HepG2 (cell line): ENCODE data around the gene FAM50A. TPM values are rescaled to one million over a fixed set of nuclear protein-coding genes. Genes with fewer than 3 reads are reported as not detected.

ENCODE experiments used
- BHLHE40 ChIP-seq: IDR thresholded peaks from 2 replicates; pipeline ENCODE4 v1.6.1; 2011; ENCODE audit warnings: low read length, improper control_type of control experiment
- HHEX ChIP-seq: IDR thresholded peaks from 2 replicates; pipeline ENCODE4 v1.6.1; 2016; ENCODE audit warnings: control low read depth
- HOXD1 ChIP-seq: sonication (generic); formaldehyde crosslinking; IDR thresholded peaks from 2 replicates; pipeline ENCODE4 v1.5.0; 2020; ENCODE audit warnings: missing genetic modification reagents
- JUNB ChIP-seq: sonication (generic); formaldehyde crosslinking; IDR thresholded peaks from 2 replicates; pipeline ENCODE4 v1.8.0; 2022; ENCODE audit warnings: missing genetic modification reagents, mild to moderate bottlenecking, borderline replicate concordance
- KDM5B ChIP-seq: sonication (generic); formaldehyde crosslinking; IDR thresholded peaks from 2 replicates; pipeline ENCODE4 v1.4.0; 2020; ENCODE audit warnings: missing genetic modification reagents, mild to moderate bottlenecking, borderline replicate concordance
- MAFK ChIP-seq, 2 experiments: IDR thresholded peaks in 1 of 2; conservative IDR thresholded peaks in 1 of 2; 2 replicates each; pipeline ENCODE4 v1.6.1; 2011; ENCODE audit warnings: improper control_type of control experiment in 2 of 2, low read length in 2 of 2
- MED8 ChIP-seq: sonication (generic); formaldehyde crosslinking; IDR thresholded peaks from 2 replicates; pipeline ENCODE4 v1.8.1; 2023; ENCODE audit warnings: mild to moderate bottlenecking, missing genetic modification reagents; ENCODE audit not compliant: insufficient replicate concordance
- NFKB2 ChIP-seq: sonication (generic); formaldehyde crosslinking; IDR thresholded peaks from 2 replicates; pipeline ENCODE4 v1.4.0; 2020; ENCODE audit warnings: missing genetic modification reagents, borderline replicate concordance
- TEAD2 ChIP-seq: sonication (generic); formaldehyde crosslinking; IDR thresholded peaks from 2 replicates; pipeline ENCODE4 v1.9.0; 2021; ENCODE audit warnings: missing genetic modification reagents
- TGIF2 ChIP-seq: IDR thresholded peaks from 2 replicates; pipeline ENCODE4 v1.6.1; 2016; ENCODE audit warnings: control low read depth, missing compliant biosample characterization
- WIZ ChIP-seq: sonication (generic); formaldehyde crosslinking; IDR thresholded peaks from 2 replicates; pipeline ENCODE4 v1.5.1; 2020; ENCODE audit warnings: mild to moderate bottlenecking, missing genetic modification reagents
- ZNF615 ChIP-seq: sonication (generic); formaldehyde crosslinking; IDR thresholded peaks from 2 replicates; pipeline ENCODE4 v1.5.0; 2020; ENCODE audit warnings: mild to moderate bottlenecking, missing genetic modification reagents, borderline replicate concordance
- polyA plus RNA-seq, 8 experiments: library from polyadenylated mRNA; depleted of rRNA in 3 of 8; stranded (reverse) in 7 of 8; unstranded in 1 of 8; fragments of >200 nt; fragmentation: Illumina TruSeq in 4 of 8; extraction: Trizol in 4 of 8; gene quantifications; 2 replicates each; pipeline versions ENCODE4 v1.2.1 to v1.2.3, GENCODE V29; 2011 to 2016; ENCODE audit warnings: low read depth in 4 of 8, missing spikeins in 1 of 8, mixed read lengths in 1 of 8; ENCODE audit not compliant: insufficient read depth in 1 of 8
- total RNA-seq, 5 experiments: library from RNA; depleted of rRNA; stranded (reverse); fragments of >200 nt; fragmentation: Illumina TruSeq; extraction: Trizol; gene quantifications; 2 replicates each; pipeline ENCODE4 v1.2.3, GENCODE V29; 2016; ENCODE audit warnings: low read depth in 1 of 5
- TF ChIP-seq, protein P1 (sequence below): sonication (generic); formaldehyde crosslinking; IDR thresholded peaks from one replicate; pipeline ENCODE4 v1.5.1; 2020; ENCODE audit warnings: mild to moderate bottlenecking, missing genetic modification reagents; ENCODE audit errors: not compliant biosample characterization
- TF ChIP-seq, protein P2 (sequence below): sonication (generic); formaldehyde crosslinking; IDR thresholded peaks from 2 replicates; pipeline ENCODE4 v1.4.0; 2020; ENCODE audit warnings: missing genetic modification reagents, borderline replicate concordance

The FAM50A gene
- total and polyA plus RNA-seq, 2 of the 13 experiments (the other 11 are each of a cell fraction or from before 2014, with no cell fraction given), result 30.7 to 40.7 TPM

DNA sequence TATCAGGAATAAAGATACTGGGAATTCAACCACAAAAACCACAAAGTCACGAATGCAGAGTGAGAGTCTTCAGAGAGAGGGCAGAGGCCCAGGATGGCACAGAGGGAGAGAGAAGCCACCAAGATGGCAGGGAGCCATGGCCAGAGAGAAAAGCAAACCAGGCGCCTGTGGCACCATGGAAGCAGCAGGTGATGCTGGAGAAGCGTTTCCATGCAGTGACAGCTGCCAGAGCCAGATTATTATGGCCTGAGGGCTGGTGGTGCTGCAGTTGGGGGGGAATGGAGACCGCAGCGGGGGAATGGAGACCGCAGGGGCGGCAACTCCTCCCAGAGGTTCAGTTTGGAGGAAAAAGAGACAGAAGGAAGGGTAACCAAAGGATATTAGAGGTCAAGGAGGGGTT lies 26.8 kb upstream of the FAM50A start (continued):
- TF ChIP-seq, protein P1, sequence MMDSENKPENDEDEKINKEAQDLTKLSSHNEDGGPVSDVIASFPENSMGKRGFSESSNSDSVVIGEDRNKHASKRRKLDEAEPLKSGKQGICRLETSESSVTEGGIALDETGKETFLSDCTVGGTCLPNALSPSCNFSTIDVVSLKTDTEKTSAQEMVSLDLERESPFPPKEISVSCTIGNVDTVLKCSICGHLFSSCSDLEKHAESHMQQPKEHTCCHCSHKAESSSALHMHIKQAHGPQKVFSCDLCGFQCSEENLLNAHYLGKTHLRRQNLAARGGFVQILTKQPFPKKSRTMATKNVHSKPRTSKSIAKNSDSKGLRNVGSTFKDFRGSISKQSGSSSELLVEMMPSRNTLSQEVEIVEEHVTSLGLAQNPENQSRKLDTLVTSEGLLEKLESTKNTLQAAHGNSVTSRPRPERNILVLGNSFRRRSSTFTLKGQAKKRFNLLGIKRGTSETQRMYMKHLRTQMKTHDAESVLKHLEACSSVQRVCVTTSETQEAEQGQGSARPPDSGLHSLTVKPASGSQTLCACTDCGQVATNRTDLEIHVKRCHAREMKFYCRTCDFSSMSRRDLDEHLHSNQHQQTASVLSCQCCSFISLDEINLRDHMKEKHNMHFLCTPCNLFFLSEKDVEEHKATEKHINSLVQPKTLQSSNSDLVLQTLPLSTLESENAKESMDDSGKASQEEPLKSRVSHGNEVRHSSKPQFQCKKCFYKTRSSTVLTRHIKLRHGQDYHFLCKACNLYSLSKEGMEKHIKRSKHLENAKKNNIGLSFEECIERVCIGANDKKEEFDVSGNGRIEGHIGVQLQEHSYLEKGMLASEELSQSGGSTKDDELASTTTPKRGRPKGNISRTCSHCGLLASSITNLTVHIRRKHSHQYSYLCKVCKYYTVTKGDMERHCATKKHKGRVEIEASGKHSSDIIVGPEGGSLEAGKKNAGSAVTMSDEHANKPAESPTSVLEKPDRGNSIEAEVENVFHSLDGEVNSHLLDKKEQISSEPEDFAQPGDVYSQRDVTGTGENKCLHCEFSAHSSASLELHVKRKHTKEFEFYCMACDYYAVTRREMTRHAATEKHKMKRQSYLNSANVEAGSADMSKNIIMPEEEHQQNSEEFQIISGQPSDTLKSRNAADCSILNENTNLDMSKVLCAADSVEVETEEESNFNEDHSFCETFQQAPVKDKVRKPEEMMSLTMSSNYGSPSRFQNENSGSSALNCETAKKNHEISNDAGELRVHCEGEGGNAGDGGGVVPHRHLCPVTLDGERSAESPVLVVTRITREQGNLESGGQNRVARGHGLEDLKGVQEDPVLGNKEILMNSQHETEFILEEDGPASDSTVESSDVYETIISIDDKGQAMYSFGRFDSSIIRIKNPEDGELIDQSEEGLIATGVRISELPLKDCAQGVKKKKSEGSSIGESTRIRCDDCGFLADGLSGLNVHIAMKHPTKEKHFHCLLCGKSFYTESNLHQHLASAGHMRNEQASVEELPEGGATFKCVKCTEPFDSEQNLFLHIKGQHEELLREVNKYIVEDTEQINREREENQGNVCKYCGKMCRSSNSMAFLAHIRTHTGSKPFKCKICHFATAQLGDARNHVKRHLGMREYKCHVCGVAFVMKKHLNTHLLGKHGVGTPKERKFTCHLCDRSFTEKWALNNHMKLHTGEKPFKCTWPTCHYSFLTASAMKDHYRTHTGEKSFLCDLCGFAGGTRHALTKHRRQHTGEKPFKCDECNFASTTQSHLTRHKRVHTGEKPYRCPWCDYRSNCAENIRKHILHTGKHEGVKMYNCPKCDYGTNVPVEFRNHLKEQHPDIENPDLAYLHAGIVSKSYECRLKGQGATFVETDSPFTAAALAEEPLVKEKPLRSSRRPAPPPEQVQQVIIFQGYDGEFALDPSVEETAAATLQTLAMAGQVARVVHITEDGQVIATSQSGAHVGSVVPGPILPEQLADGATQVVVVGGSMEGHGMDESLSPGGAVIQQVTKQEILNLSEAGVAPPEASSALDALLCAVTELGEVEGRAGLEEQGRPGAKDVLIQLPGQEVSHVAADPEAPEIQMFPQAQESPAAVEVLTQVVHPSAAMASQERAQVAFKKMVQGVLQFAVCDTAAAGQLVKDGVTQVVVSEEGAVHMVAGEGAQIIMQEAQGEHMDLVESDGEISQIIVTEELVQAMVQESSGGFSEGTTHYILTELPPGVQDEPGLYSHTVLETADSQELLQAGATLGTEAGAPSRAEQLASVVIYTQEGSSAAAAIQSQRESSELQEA (CRISPR knock-in tag), result no peak
- no peak for TF ChIP-seq WIZ (CRISPR knock-in tag)
- no peak for TF ChIP-seq HOXD1 (CRISPR knock-in tag)
- TF ChIP-seq, protein P2, sequence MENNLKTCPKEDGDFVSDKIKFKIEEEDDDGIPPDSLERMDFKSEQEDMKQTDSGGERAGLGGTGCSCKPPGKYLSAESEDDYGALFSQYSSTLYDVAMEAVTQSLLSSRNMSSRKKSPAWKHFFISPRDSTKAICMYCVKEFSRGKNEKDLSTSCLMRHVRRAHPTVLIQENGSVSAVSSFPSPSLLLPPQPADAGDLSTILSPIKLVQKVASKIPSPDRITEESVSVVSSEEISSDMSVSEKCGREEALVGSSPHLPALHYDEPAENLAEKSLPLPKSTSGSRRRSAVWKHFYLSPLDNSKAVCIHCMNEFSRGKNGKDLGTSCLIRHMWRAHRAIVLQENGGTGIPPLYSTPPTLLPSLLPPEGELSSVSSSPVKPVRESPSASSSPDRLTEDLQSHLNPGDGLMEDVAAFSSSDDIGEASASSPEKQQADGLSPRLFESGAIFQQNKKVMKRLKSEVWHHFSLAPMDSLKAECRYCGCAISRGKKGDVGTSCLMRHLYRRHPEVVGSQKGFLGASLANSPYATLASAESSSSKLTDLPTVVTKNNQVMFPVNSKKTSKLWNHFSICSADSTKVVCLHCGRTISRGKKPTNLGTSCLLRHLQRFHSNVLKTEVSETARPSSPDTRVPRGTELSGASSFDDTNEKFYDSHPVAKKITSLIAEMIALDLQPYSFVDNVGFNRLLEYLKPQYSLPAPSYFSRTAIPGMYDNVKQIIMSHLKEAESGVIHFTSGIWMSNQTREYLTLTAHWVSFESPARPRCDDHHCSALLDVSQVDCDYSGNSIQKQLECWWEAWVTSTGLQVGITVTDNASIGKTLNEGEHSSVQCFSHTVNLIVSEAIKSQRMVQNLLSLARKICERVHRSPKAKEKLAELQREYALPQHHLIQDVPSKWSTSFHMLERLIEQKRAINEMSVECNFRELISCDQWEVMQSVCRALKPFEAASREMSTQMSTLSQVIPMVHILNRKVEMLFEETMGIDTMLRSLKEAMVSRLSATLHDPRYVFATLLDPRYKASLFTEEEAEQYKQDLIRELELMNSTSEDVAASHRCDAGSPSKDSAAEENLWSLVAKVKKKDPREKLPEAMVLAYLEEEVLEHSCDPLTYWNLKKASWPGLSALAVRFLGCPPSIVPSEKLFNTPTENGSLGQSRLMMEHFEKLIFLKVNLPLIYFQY (CRISPR knock-in tag), result no peak
- no peak for TF ChIP-seq KDM5B
- TF ChIP-seq TGIF2 (CRISPR knock-in tag), result no peak
- TF ChIP-seq JUNB (CRISPR knock-in tag), result no peak
- no peak for TF ChIP-seq BHLHE40
- no peak for TF ChIP-seq MAFK (conservative IDR thresholded peaks at IDR 0.05 in 1 of 2, IDR thresholded peaks at IDR 0.05 in 1 of 2; ENCODE audit: low read length in 2 of 2)
- TF ChIP-seq NFKB2 (CRISPR knock-in tag), result no peak
- TF ChIP-seq ZNF615 (CRISPR knock-in tag), result no peak
- no peak for TF ChIP-seq MED8 (CRISPR knock-in tag)
- no peak for TF ChIP-seq HHEX (CRISPR knock-in tag)
- TF ChIP-seq TEAD2 (CRISPR knock-in tag), result no peak
